IPS-NIHi11 (cell line): ENCODE measurements around the gene MOSPD3.
"Not testable (repeated sequence)": the region's sequence is repeated elsewhere in the genome, so short reads cannot be mapped to it uniquely, and the experiment has no call there.

Experiments used
- DNase-seq: peaks from one replicate; pipeline ENCODE4 v3.0.0; 2012; ENCODE audit warnings: mixed read lengths, low spot score

MOSPD3 gene

GRCh38 chr7:100611983-100612729, at the start of gene MOSPD3:
TSS of gene MOSPD3 (plus strand) at chr7:100612540. CDS start at chr7:100612792, 252 bp downstream.
- peak; percentile 98 for DNase-seq

GRCh38 chr7:100563100-100563564, 49.2 kb upstream of the MOSPD3 start:
- DNase-seq: no peak

- DNase-seq: peak; percentile 85
These were observed 48.4 kb upstream of the MOSPD3 start for GRCh38 chr7:100563809-100564400.

- DNase-seq: not testable (repeated sequence)
These were observed 47.9 kb upstream of the MOSPD3 start for GRCh38 chr7:100564405-100564804.

GRCh38 chr7:100565133-100565571, 47.2 kb upstream of the MOSPD3 start:
- no peak for DNase-seq

- no peak for DNase-seq
These were observed 46.3 kb upstream of the MOSPD3 start for GRCh38 chr7:100566018-100566531.

- DNase-seq: no peak
These were observed 45.2 kb upstream of the MOSPD3 start for GRCh38 chr7:100567031-100567730.

- no peak for DNase-seq
These were observed 44.6 kb upstream of the MOSPD3 start for GRCh38 chr7:100567751-100568175.

GRCh38 chr7:100568176-100568895, 44.0 kb upstream of the MOSPD3 start:
- no peak for DNase-seq

GRCh38 chr7:100568896-100569844, 43.2 kb upstream of the MOSPD3 start:
- peak; percentile 73 for DNase-seq

GRCh38 chr7:100570954-100571828, 41.1 kb upstream of the MOSPD3 start:
- DNase-seq: peak; percentile 44

- no peak for DNase-seq
These were observed 40.6 kb upstream of the MOSPD3 start for GRCh38 chr7:100571829-100572116.

GRCh38 chr7:100572281-100572948, 39.9 kb upstream of the MOSPD3 start:
- DNase-seq: no peak

GRCh38 chr7:100572949-100573675, 39.2 kb upstream of the MOSPD3 start:
- no peak for DNase-seq

GRCh38 chr7:100573691-100574361, 38.5 kb upstream of the MOSPD3 start, which contains the start of gene SAP25:
TSS of gene SAP25 (minus strand) at chr7:100573900. CDS start at chr7:100573742, 158 bp downstream.
- DNase-seq: peak; percentile 70

GRCh38 chr7:100574362-100575205, 37.8 kb upstream of the MOSPD3 start:
- no peak for DNase-seq

- DNase-seq: no peak
These were observed 37.1 kb upstream of the MOSPD3 start for GRCh38 chr7:100575206-100575631.
